Cardiac muscle cell (in vitro differentiated cells and primary cell): ENCODE data around the gene SPACA5. TPM values are rescaled to one million over a fixed set of nuclear protein-coding genes. Genes with fewer than 3 reads are reported as not detected.

ENCODE experiments used
- DNase-seq, 2 donors: peaks; one replicate each; pipeline versions ENCODE4 v3.0.0 to v3.0.0-alpha.2; 2010 to 2017; ENCODE audit warnings: low read depth in 1 of 2, low spot score in 1 of 2
- H3K27ac ChIP-seq: fragments of 200-600 bp; sonication (generic); 2 replicates; pipeline ENCODE4 v1.5.1; 2016
- H3K27me3 ChIP-seq: fragments of 200-600 bp; sonication (generic); 2 replicates; pipeline ENCODE4 v1.6.0; 2016; ENCODE audit warnings: control low read depth
- H3K36me3 ChIP-seq: fragments of 200-600 bp; sonication (generic); 2 replicates; pipeline ENCODE4 v1.5.1; 2016; ENCODE audit warnings: control low read depth
- H3K4me1 ChIP-seq: fragments of 200-600 bp; sonication (generic); 2 replicates; pipeline ENCODE4 v1.8.1; 2017; ENCODE audit warnings: low read depth, mild to moderate bottlenecking, mixed run types
- H3K4me3 ChIP-seq: fragments of 200-600 bp; sonication (generic); 2 replicates; pipeline ENCODE4 v1.5.1; 2016; ENCODE audit warnings: mild to moderate bottlenecking
- H3K9me3 ChIP-seq: fragments of 200-600 bp; sonication (generic); 2 replicates; pipeline ENCODE4 v1.5.1; 2017; ENCODE audit warnings: low read depth, mild to moderate bottlenecking, control low read depth
- CTCF ChIP-seq: IDR thresholded peaks from 2 replicates; pipeline ENCODE4 v1.5.1; 2012; ENCODE audit warnings: low read depth, mild to moderate bottlenecking, low read length
- polyA plus RNA-seq: library from polyadenylated mRNA; unstranded; fragments of >200 nt; fragmentation: Nextera tagmentation; extraction: Ambion mirVana; gene quantifications from 2 replicates; pipeline ENCODE4 v1.2.1, GENCODE V29; 2016
- total RNA-seq: library from RNA; depleted of rRNA; stranded (reverse); fragments of >200 nt; gene quantifications from 2 replicates; pipeline ENCODE4 v1.2.3, GENCODE V29; 2016

Gene SPACA5
- total and polyA plus RNA-seq, 2 experiments from 2014 or later = not detected

- Histone ChIP-seq H3K9me3 (no peaks in the 10 kb centered on the region), H3K4me3 (no peak overlapping the region), H3K27me3 (no peaks in the 10 kb centered on the region), H3K36me3 (no peaks in the 10 kb centered on the region), H3K27ac (no peak overlapping the region), H3K4me1 (peaks cover 5% of the 10 kb centered on the region)
- DNase-seq = no peak
- TF ChIP-seq CTCF = no peak
These were observed 40.1 kb downstream of the SPACA5 start for GRCh38 chrX:48046846-48047245.

GRCh38 chrX:48058621-48059295 lies 52.0 kb downstream of the SPACA5 start:
- no peaks in the 10 kb centered on the region for H3K27me3 ChIP-seq
- H3K4me3 ChIP-seq = no peak overlapping the region
- H3K9me3 ChIP-seq = no peaks in the 10 kb centered on the region
- no peak overlapping the region for H3K27ac ChIP-seq
- no peaks in the 10 kb centered on the region for H3K4me1 ChIP-seq
- no peak for DNase-seq
- H3K36me3 ChIP-seq = no peaks in the 10 kb centered on the region
- no peak for TF ChIP-seq CTCF

- H3K27ac ChIP-seq = no peak overlapping the region
- no peaks in the 10 kb centered on the region for H3K27me3 ChIP-seq
- no peaks in the 10 kb centered on the region for H3K36me3 ChIP-seq
- no peak for DNase-seq
- no peak overlapping the region for H3K4me3 ChIP-seq
- TF ChIP-seq CTCF = no peak
- no peaks in the 10 kb centered on the region for H3K4me1 ChIP-seq
- no peaks in the 10 kb centered on the region for H3K9me3 ChIP-seq
These were observed 52.5 kb downstream of the SPACA5 start for GRCh38 chrX:48059296-48059639.

Other genes starting within 250 kb of the SPACA5 start
- 4.3 and 12.7 TPM in 2 replicates for gene ZNF81, start 170.1 kb upstream of the SPACA5 start, total RNA-seq
- gene ZNF81, start 170.1 kb upstream of the SPACA5 start, polyA plus RNA-seq = 6.9 and 7.3 TPM in 2 replicates
- gene ZNF182, start 3.0 kb upstream of the SPACA5 start, total RNA-seq = 2.3 and 4.1 TPM in 2 replicates
- 3.1 and 6.3 TPM in 2 replicates for gene ZNF182, start 3.0 kb upstream of the SPACA5 start, polyA plus RNA-seq
- 1.2 and 1.6 TPM in 2 replicates for gene ZNF630, start 64.7 kb downstream of the SPACA5 start, total RNA-seq
- gene ZNF630, start 64.7 kb downstream of the SPACA5 start, polyA plus RNA-seq = 1.7 and 2.2 TPM in 2 replicates
- gene SPACA5B, start 123.6 kb downstream of the SPACA5 start, total RNA-seq = not detected in 2 replicates
- 0.42 TPM in 1 of 2 replicates, not detected in the other for gene SPACA5B, start 123.6 kb downstream of the SPACA5 start, polyA plus RNA-seq
- gene SSX5, start 189.8 kb downstream of the SPACA5 start, total RNA-seq = not detected in 2 replicates
- not detected in 2 replicates for gene SSX5, start 189.8 kb downstream of the SPACA5 start, polyA plus RNA-seq
- not detected in 2 replicates for gene SSX1, start 248.4 kb downstream of the SPACA5 start, total RNA-seq
- gene SSX1, start 248.4 kb downstream of the SPACA5 start, polyA plus RNA-seq = not detected in 2 replicates